Mucosa of descending colon (tissue), 3 donors: Measurements from ENCODE around the gene CEP104. TPM values are rescaled to one million over a fixed set of nuclear protein-coding genes. Genes with fewer than 3 reads are reported as not detected.

Experiments
- ATAC-seq: fragments of 200-7000 bp; cut with Tn5 transposase; one replicate; pipeline ENCODE4 v1.9.1; 2020; ENCODE audit warnings: mild to moderate bottlenecking, moderate library complexity
- DNase-seq, 3 donors: peaks; one replicate each; pipeline ENCODE4 v3.0.0-alpha.2; 2020
- H3K36me3 ChIP-seq: fragments of 200-600 bp; one replicate; pipeline ENCODE4 v1.8.0; 2021; ENCODE audit warnings: low read depth, mild to moderate bottlenecking
- H3K4me1 ChIP-seq: fragments of 200-600 bp; one replicate; pipeline ENCODE4 v1.8.0; 2021; ENCODE audit warnings: low read depth, mild to moderate bottlenecking
- H3K4me3 ChIP-seq: fragments of 200-600 bp; one replicate; pipeline ENCODE4 v1.8.0; 2021; ENCODE audit warnings: mild to moderate bottlenecking
- H3K9me3 ChIP-seq: fragments of 200-600 bp; one replicate; pipeline ENCODE4 v1.8.0; 2021; ENCODE audit warnings: mild to moderate bottlenecking
- intact Hi-C, 2 donors: fragments of 100-400 bp; cut with DNase I in 1 of 2; cut with micrococcal nuclease in 1 of 2; formaldehyde crosslinking; loops; one replicate each; pipeline versions ENCODE4 v1.11.0 to v1.11.1; 2022; cut with DNase I, micrococcal nuclease
- total RNA-seq, 3 donors: library from RNA; stranded (reverse); fragmentation: NEBNext Ultra II Directional in 2 of 3; extraction: Animal tissue kit (Norgen Biotek cat#: 25700) in 2 of 3; gene quantifications; one replicate each; pipeline versions ENCODE4 v1.2.1 to v1.2.4, GENCODE V29; 2021 to 2023
- TF ChIP-seq, protein P1 (sequence below): fragments of 200-600 bp; IDR thresholded peaks from one replicate; pipeline ENCODE4 v1.8.0; 2022; ENCODE audit warnings: antibody characterized with exemption, mild to moderate bottlenecking
- donor health status: DM: no; HTN: no; CAD: no; lungs with moderate emphysema.
- donor health status: DM: no; HTN: no; CAD: no.
- donor health status: DM: no; HTN: yes; CAD: no.

Gene CEP104
- total RNA-seq, 3 donors from 2014 or later: 33.4 to 62.0 (median 36.1) TPM

DNA sequence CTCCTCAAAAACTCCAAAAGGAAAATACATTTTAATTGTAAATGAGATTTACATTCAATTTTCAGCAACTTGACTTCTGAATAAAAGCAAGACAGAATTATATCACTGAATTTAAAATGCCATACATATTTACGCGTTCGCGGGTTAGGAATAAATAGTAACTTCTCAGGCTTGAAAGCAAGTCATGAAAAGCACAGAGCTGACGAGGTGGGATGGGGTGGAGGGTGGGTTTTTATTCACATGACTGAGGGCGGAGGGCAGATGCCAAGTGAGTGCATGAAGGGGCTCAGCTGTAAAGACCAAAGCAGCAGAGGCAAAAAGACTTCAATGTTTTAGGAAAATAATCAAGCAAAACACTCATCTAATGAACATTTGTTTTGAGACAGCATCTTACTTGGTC is 5.7 kb downstream of the CEP104 start:
- Histone ChIP-seq H3K4me3 (no peak overlapping the region), H3K9me3 (no peaks in the 10 kb centered on the region), H3K36me3 (peaks cover 5% of the 10 kb centered on the region), H3K4me1 (peaks cover 7% of the 10 kb centered on the region)
- intact Hi-C loops: no loop called here
- ATAC-seq (no peak), DNase-seq (no peak)
- TF ChIP-seq, protein P1, sequence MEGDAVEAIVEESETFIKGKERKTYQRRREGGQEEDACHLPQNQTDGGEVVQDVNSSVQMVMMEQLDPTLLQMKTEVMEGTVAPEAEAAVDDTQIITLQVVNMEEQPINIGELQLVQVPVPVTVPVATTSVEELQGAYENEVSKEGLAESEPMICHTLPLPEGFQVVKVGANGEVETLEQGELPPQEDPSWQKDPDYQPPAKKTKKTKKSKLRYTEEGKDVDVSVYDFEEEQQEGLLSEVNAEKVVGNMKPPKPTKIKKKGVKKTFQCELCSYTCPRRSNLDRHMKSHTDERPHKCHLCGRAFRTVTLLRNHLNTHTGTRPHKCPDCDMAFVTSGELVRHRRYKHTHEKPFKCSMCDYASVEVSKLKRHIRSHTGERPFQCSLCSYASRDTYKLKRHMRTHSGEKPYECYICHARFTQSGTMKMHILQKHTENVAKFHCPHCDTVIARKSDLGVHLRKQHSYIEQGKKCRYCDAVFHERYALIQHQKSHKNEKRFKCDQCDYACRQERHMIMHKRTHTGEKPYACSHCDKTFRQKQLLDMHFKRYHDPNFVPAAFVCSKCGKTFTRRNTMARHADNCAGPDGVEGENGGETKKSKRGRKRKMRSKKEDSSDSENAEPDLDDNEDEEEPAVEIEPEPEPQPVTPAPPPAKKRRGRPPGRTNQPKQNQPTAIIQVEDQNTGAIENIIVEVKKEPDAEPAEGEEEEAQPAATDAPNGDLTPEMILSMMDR: no peak

DNA sequence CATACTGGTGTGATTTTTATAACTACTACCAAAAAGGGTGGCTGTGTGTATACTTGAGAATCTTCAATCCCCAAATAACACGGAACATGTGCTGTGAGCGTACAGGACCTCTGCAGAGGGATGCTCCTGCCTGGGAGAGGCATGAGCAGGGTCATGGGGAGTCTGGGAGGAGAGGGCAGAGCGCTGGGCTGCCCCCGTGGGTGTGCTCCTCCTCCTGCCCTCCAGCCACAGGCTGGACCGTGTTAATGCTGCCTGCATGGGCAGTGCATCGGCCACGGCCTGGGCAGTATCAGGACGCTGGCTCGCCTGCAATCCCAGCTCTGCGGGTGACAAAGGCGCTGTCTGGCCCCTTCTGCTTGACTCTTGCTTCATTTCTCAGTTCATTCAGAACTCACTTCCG is 6.2 kb downstream of the CEP104 start:
- Histone ChIP-seq H3K4me3 (no peak overlapping the region), H3K4me1 (peaks cover 2% of the 10 kb centered on the region), H3K9me3 (no peaks in the 10 kb centered on the region), H3K36me3 (peaks cover 5% of the 10 kb centered on the region)
- ATAC-seq: no peak
- DNase-seq: no peak
- intact Hi-C loops: no loop called here
- TF ChIP-seq, protein P1: no peak

DNA sequence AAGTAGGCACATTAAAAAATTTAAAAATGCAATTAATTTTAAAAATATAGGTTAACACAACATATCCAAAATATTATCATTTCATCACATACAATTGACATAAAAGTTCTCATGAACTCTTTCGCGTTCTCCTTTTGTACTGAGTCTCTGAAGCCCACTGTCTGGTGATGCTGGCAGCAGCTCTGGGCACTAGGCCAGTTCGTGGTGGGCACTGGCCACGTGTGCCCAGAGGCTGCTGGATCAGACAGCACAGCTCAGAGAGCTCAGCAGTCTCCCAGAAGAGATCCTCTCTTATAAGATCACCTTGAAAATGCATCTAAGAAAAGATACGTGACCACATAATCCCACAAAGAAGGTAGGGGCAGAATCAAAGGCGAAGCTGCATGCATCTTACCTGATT is 9.9 kb downstream of the CEP104 start:
- ATAC-seq: no peak

DNA sequence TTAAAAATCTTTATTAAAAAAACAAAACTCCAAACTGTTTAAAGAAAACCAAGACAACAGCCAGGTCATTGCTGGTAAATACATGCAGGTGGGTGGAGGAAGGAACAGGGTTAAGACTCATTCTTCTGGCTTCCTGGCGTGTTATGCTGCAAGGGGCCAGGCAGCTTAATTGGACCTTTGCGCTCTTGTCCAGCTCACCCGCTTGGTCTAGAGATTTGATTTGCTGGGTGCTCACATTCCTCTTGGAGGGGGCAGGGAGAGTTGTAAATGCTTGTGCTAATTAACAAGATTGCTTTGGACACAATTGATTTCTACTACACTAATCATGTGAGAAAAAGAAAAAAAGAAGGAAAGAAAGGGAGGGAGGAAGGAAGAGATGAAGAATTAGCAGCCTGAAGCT is 10.5 kb downstream of the CEP104 start:
- intact Hi-C loops: no loop called here
- Histone ChIP-seq H3K4me3 (no peak overlapping the region), H3K9me3 (no peaks in the 10 kb centered on the region), H3K36me3 (peaks cover 5% of the 10 kb centered on the region), H3K4me1 (no peaks in the 10 kb centered on the region)
- TF ChIP-seq, protein P1: no peak
- ATAC-seq (no peak), DNase-seq (no peak)

More for the DNA sequence above, 9.9 kb downstream of the CEP104 start:
- H3K4me1 ChIP-seq: no peaks in the 10 kb centered on the region
- no peak overlapping the region for H3K4me3 ChIP-seq
- peaks cover 5% of the 10 kb centered on the region for H3K36me3 ChIP-seq
- intact Hi-C loops: no loop called here
- DNase-seq: no peak
- H3K9me3 ChIP-seq: no peaks in the 10 kb centered on the region
- TF ChIP-seq, protein P1: no peak

DNA sequence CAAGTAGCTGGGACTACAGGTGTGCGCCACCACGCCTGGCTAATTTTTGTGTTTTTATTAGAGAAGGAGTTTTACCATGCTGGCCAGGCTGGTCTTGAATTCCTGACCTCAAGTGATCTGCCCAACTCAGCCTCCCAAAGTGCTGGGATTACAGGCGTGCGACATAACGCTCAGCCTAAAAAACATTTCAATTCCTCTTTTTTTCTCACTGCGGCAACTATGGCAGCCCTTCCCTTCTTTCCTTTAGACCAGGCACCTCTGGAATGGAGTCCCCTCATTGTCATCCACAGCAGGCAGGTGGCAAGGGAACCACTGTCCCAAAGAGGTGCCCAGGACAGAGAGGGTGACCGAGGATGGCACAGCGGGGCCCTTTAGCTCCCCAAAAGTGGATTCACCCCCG is 14.1 kb downstream of the CEP104 start:
- Histone ChIP-seq H3K4me1 (no peaks in the 10 kb centered on the region), H3K9me3 (no peaks in the 10 kb centered on the region), H3K4me3 (no peak overlapping the region), H3K36me3 (peaks cover 9% of the 10 kb centered on the region)
- TF ChIP-seq, protein P1: no peak
- intact Hi-C loops: no loop called here
- ATAC-seq: no peak
- DNase-seq: no peak

DNA sequence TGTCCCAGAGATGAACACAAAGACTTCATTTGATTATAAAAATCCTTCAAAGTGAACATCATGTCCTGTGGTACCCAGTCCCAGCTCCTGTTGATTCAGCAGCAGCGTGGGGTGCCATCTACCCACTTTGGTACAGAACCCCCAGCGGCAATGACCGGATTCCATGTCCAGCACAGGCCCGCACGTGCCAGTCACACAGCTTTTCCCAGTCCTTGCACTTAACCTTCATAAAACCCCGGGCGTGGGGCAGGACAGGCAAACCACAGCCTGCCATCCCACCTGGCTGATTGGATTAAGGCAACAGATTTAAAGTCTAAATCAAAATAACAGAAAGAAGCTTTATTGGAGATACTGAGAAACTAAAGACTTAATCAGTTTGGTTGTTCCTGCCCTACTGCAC is 15.5 kb downstream of the CEP104 start:
- Histone ChIP-seq H3K36me3 (peaks cover 9% of the 10 kb centered on the region), H3K4me1 (no peaks in the 10 kb centered on the region), H3K9me3 (peaks cover 6% of the 10 kb centered on the region), H3K4me3 (no peak overlapping the region)
- intact Hi-C loops: no loop called here
- no peak for DNase-seq
- ATAC-seq: no peak
- TF ChIP-seq, protein P1: no peak
